Keratinocyte (primary cell): ENCODE results near the gene CDYL2. TPM values are rescaled to one million over a fixed set of nuclear protein-coding genes. Genes with fewer than 3 reads are reported as not detected.

Experiments
- DNase-seq: peaks from one replicate; pipeline ENCODE4 v3.0.0-alpha.2; 2011; ENCODE audit warnings: low read depth, missing footprints, low spot score
- FAIRE-seq: peaks from 2 replicates; lab custom pipeline; 2011; peaks lifted over from hg19 to GRCh38; lab: Jason Lieb, UNC
- H2AFZ ChIP-seq: 2 replicates; pipeline ENCODE4 v1.6.0; 2012; ENCODE audit warnings: low read length, control low read depth, inconsistent platforms; ENCODE audit not compliant: control insufficient read depth
- H3K27ac ChIP-seq: 2 replicates; pipeline ENCODE4 v1.5.1; 2011; ENCODE audit warnings: low read length; ENCODE audit not compliant: control insufficient read depth, insufficient read depth
- H3K27me3 ChIP-seq: 3 replicates; pipeline ENCODE4 v1.6.0; 2011; ENCODE audit warnings: low read length; ENCODE audit not compliant: control insufficient read depth, insufficient read depth; ENCODE audit errors: extremely low read depth
- H3K36me3 ChIP-seq, 2 experiments: 2 replicates in 1 of 2; 3 replicates in 1 of 2; pipeline ENCODE4 v1.5.1; 2011; ENCODE audit warnings: low read length in 2 of 2, mild to moderate bottlenecking in 1 of 2; ENCODE audit not compliant: control insufficient read depth in 2 of 2, insufficient read depth in 2 of 2; ENCODE audit errors: extremely low read depth in 1 of 2
- H3K4me1 ChIP-seq: 3 replicates; pipeline ENCODE4 v1.5.1; 2011; ENCODE audit warnings: low read length; ENCODE audit not compliant: control insufficient read depth, insufficient read depth; ENCODE audit errors: extremely low read depth
- H3K4me2 ChIP-seq: 3 replicates; pipeline ENCODE4 v1.6.0; 2011; ENCODE audit warnings: low read depth, low read length; ENCODE audit not compliant: control insufficient read depth, insufficient read depth; ENCODE audit errors: extremely low read depth
- H3K4me3 ChIP-seq, 3 experiments: fragments of 200-600 bp in 1 of 3; sonication (generic) in 1 of 3; 2 replicates in 2 of 3; 3 replicates in 1 of 3; pipeline ENCODE4 v1.5.1; 2011 to 2016; ENCODE audit warnings: low read length in 3 of 3, mild to moderate bottlenecking in 3 of 3, control low read depth in 2 of 3, inconsistent platforms in 1 of 3, low read depth in 1 of 3, mixed read lengths in 1 of 3, mixed run types in 1 of 3, moderate library complexity in 1 of 3; ENCODE audit not compliant: control insufficient read depth in 2 of 3, insufficient read depth in 2 of 3; ENCODE audit errors: extremely low read depth in 1 of 3
- H3K79me2 ChIP-seq: 2 replicates; pipeline ENCODE4 v1.6.0; 2012; ENCODE audit warnings: low read length; ENCODE audit not compliant: control insufficient read depth, insufficient read depth
- H3K9ac ChIP-seq: 3 replicates; pipeline ENCODE4 v1.6.0; 2011; ENCODE audit warnings: low read length; ENCODE audit not compliant: control insufficient read depth, insufficient read depth; ENCODE audit errors: extremely low read depth
- H3K9me1 ChIP-seq: 3 replicates; pipeline ENCODE4 v1.6.0; 2011; ENCODE audit warnings: low read length; ENCODE audit not compliant: control insufficient read depth, insufficient read depth; ENCODE audit errors: extremely low read depth
- H3K9me3 ChIP-seq: 2 replicates; pipeline ENCODE4 v1.5.1; 2012; ENCODE audit warnings: low read depth, low read length; ENCODE audit not compliant: control insufficient read depth
- H4K20me1 ChIP-seq: 3 replicates; pipeline ENCODE4 v1.6.0; 2011; ENCODE audit warnings: low read length; ENCODE audit not compliant: control insufficient read depth, insufficient read depth; ENCODE audit errors: extremely low read depth
- EZH2 ChIP-seq: IDR thresholded peaks from one replicate; pipeline ENCODE4 v1.6.1; 2012; ENCODE audit warnings: inconsistent platforms, mild to moderate bottlenecking, low read length, moderate library complexity
- dilution Hi-C: fragments of 300-500 bp; cut with MboI; formaldehyde crosslinking; loops from one replicate; pipeline ENCODE4 v1.7.0; 2020; ENCODE audit warnings: low sequenced_read_pairs; ENCODE audit not compliant: extremely low pct_ligation_motif_present
- polyA plus RNA-seq, 5 experiments: library from polyadenylated mRNA; depleted of rRNA in 3 of 5; stranded (reverse) in 3 of 5; stranded (forward) in 1 of 5; unstranded in 1 of 5; fragments of >200 nt; gene quantifications; 1 replicate in 1 of 5; 2 replicates in 3 of 5; 3 replicates in 1 of 5; pipeline versions ENCODE4 v1.2.1 to v1.2.3, GENCODE V29; 2011 to 2012; ENCODE audit warnings: missing spikeins in 2 of 5, low read depth in 1 of 5, low replicate concordance in 1 of 5
- TF ChIP-seq, protein P1 (sequence below), 3 experiments: IDR thresholded peaks in 1 of 3; conservative IDR thresholded peaks in 1 of 3; optimal IDR thresholded peaks in 1 of 3; 2 replicates in 2 of 3; 3 replicates in 1 of 3; pipeline versions ENCODE3 to v1.5.1; 2011; ENCODE audit warnings: low read length in 3 of 3, mild to moderate bottlenecking in 3 of 3, moderate library complexity in 2 of 3, control low read depth in 1 of 3, inconsistent platforms in 1 of 3; ENCODE audit not compliant: insufficient read depth in 2 of 3; ENCODE audit errors: extremely low read depth in 1 of 3

Gene CDYL2
- polyA plus RNA-seq, 1 donor (not counting 4 experiments of a cell fraction or from before 2014, with no cell fraction given), result 2.0 TPM

DNA sequence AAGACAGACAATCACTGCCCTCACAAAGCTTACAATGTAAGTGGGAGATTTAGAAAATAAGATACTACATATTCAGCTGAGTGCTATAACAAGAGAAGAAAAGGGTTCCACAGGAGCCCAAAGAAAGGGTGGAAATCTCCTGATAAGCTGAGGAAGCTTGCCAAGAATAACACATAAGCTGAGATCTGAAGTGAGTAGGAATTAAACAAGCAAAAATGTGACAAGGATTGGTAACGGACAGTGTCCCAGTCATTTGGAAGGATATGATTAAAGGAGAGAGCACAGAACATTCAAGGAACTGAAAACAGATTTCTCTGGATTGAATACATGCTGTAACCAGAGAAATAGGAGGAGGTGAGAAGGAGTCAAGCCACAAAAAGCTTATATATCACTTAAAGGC lies 13.0 kb downstream of the CDYL2 start:
- Histone ChIP-seq H4K20me1 (no peaks in the 10 kb centered on the region), H3K79me2 (no peaks in the 10 kb centered on the region), H3K27me3 (no peaks in the 10 kb centered on the region), H3K9me1 (no peaks in the 10 kb centered on the region), H3K4me1 (no peaks in the 10 kb centered on the region), H2AFZ (no peak overlapping the region), H3K9ac (no peak overlapping the region), H3K27ac (no peak overlapping the region), H3K36me3 (no peaks in the 10 kb centered on the region), H3K4me3 (no peak overlapping the region), H3K4me2 (no peak overlapping the region), H3K9me3 (no peaks in the 10 kb centered on the region)
- FAIRE-seq, result no peak
- no peak for DNase-seq
- TF ChIP-seq, protein P1, sequence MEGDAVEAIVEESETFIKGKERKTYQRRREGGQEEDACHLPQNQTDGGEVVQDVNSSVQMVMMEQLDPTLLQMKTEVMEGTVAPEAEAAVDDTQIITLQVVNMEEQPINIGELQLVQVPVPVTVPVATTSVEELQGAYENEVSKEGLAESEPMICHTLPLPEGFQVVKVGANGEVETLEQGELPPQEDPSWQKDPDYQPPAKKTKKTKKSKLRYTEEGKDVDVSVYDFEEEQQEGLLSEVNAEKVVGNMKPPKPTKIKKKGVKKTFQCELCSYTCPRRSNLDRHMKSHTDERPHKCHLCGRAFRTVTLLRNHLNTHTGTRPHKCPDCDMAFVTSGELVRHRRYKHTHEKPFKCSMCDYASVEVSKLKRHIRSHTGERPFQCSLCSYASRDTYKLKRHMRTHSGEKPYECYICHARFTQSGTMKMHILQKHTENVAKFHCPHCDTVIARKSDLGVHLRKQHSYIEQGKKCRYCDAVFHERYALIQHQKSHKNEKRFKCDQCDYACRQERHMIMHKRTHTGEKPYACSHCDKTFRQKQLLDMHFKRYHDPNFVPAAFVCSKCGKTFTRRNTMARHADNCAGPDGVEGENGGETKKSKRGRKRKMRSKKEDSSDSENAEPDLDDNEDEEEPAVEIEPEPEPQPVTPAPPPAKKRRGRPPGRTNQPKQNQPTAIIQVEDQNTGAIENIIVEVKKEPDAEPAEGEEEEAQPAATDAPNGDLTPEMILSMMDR (optimal IDR thresholded peaks at IDR 0.05 in 1 of 3, IDR thresholded peaks at IDR 0.05 in 1 of 3, conservative IDR thresholded peaks at IDR 0.05 in 1 of 3; ENCODE audit: extremely low read depth in 1 of 3, insufficient read depth in 2 of 3, low read length in 3 of 3), result no peak
- no peak for TF ChIP-seq EZH2
- dilution Hi-C loops, result no loop called here

DNA sequence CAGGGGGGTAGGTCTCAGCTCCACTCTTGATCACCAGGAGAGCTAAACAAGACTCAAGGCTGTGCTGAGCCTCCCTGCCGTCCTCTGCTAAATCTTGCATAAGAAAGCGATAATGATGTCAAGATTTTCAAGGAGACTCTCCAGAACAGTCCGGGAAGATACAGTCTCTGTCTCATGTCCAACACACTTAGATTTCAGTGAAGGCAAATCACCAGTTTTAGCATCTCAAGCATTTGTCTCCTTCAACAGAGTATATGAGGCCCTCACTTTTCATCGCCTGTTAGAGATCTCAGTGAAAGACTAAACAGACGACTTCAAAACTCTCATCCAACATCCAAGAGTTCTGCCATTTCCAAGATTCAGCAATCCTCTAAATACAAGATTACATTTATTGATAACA lies 13.6 kb downstream of the CDYL2 start:
- no peak overlapping the region for H3K4me2 ChIP-seq
- H3K36me3 ChIP-seq, result no peaks in the 10 kb centered on the region
- no peaks in the 10 kb centered on the region for H4K20me1 ChIP-seq
- H3K9ac ChIP-seq, result no peak overlapping the region
- H3K9me3 ChIP-seq, result no peaks in the 10 kb centered on the region
- FAIRE-seq (no peak), DNase-seq (no peak)
- no peak overlapping the region for H3K27ac ChIP-seq
- H3K79me2 ChIP-seq, result no peaks in the 10 kb centered on the region
- no peaks in the 10 kb centered on the region for H3K4me1 ChIP-seq
- dilution Hi-C loops, result no loop called here
- H3K4me3 ChIP-seq, result no peak overlapping the region
- H3K27me3 ChIP-seq, result no peaks in the 10 kb centered on the region
- TF ChIP-seq, protein P1 (optimal IDR thresholded peaks at IDR 0.05 in 1 of 3, IDR thresholded peaks at IDR 0.05 in 1 of 3, conservative IDR thresholded peaks at IDR 0.05 in 1 of 3; ENCODE audit: extremely low read depth in 1 of 3, insufficient read depth in 2 of 3, low read length in 3 of 3), result no peak
- TF ChIP-seq EZH2, result no peak
- no peak overlapping the region for H2AFZ ChIP-seq
- no peaks in the 10 kb centered on the region for H3K9me1 ChIP-seq
